Non-pigmented ciliary epithelial cell (primary cell): Measurements from ENCODE around the gene PTPRN2.

Experiments used
- DNase-seq: peaks from one replicate; pipeline ENCODE4 v3.0.0-alpha.2; 2010; ENCODE audit warnings: low read depth

PTPRN2 gene

DNA sequence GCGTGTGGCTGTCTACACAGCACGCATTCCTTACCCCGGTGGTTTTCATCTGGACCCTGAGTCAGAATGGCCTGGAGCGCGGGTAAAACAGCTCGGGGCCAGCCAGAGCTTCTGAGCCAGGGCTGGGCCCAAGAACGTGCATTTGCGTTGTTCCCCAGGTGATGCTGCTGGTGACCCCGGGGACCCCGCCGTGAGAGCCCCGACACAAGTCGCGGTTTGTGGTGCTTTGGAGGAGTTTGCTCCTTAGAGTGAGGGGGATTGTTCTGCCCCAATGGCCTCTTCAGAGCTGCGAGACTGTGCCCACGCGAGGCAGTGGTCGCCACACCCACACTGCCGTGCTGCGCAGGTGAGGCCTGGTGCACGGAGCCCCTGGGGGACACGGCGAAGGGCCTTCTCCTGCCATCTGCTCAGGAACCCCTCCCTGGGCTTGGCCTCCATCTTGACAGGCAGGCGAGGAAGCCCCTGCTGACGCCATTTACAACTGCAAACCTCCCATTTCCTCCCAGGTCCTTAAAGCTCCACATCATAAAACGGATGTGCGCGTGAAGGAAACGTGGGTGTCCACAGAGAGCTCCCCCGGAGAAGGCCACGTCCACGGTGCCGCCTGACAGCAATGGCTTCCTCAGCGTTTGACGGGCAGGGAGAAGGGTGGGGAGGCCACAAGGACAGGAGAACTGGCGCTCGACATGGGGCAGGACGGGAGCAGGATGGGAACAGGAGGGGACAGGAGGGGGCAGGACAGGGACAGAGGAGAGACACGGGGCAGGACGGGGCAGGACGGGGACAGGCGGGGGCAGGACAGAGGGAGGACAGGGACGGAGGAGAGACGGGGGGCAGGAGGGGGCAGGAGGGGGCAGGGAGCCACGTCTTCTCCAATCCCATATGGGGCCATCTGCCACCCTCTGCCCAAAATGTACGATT, 773.6 kb downstream of the PTPRN2 start:
- DNase-seq: no peak

GRCh38 chr7:157813053-157813452, 774.6 kb downstream of the PTPRN2 start:
- DNase-seq: no peak

- DNase-seq: no peak
These were observed 775.7 kb downstream of the PTPRN2 start for GRCh38 chr7:157811946-157812345.

GRCh38 chr7:157809863-157810851, 777.5 kb downstream of the PTPRN2 start:
- DNase-seq: no peak

DNA sequence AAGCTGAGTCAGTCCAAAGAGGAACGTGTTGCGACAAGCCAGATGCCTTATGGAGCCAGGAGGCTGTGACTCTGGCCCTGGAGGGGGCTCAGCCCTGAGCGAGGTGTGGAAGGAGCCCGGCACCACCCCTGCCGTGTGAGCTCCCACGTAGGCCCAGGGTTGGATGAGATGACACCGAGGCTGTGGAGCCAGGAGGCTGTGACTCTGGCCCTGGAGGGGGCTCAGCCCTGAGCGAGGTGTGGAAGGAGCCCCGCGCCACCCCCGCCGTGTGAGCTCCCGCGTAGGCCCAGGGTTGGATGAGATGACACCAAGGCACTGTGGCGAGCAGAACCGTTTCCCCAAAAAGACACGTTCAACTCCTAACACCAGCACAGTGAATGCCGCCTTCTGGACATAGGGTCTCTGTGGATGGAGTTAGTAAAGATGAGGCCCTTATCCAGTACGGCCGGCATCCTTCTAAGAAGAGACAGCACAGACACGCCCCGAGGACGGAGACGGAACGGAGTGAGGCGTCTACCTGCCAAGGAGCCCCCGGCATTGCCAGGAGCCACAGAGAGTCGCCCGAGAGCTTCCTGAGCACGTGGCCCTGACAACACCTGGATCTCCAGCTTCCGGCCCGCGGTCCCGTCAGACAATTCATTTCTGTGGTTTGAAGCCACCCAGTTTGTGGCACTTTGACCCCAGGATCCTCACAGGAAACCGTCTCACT, 778.3 kb downstream of the PTPRN2 start:
- no peak for DNase-seq

DNA sequence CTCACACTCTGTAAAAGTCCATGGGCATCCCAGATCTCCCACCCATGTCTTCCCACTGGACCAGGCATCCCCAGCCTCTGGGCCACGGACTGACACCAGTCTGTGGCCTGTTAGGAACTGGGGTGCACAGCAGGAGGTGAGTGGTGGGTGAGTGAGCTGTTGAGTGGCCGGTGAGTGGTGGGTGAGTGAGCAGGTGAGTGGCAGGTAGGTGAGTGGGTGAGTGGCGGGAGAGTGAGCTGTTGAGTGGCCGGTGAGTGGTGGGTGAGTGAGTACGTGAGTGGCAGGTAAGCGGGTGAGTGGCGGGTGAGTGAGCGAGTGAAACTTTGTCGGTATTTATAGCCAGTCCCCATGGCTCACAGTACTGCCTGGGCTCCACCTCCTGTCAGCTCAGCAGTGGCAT, 779.6 kb downstream of the PTPRN2 start:
- no peak for DNase-seq

DNA sequence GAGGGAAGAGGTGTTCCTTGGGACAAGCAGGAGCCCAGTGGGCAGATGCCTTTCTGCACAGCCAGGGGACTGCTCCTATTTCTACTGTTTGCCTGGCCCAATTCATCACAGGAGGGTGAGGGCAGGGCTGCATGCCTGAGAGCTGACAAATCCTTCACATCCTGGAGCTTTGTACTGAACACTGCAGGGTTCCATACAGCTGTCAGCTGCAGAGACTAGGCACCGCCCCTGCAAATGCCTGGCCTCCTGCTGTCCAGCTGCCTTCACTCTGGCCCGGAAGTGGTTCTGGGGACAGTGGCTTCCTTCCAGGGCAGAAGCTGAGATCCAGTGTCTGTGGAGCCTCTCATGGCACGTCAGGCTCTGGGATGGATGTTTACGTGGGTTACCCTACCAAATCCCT, 780.1 kb downstream of the PTPRN2 start:
- peak; percentile 53 for DNase-seq

- DNase-seq: no peak
These were observed 780.9 kb downstream of the PTPRN2 start for GRCh38 chr7:157806711-157807110.

DNA sequence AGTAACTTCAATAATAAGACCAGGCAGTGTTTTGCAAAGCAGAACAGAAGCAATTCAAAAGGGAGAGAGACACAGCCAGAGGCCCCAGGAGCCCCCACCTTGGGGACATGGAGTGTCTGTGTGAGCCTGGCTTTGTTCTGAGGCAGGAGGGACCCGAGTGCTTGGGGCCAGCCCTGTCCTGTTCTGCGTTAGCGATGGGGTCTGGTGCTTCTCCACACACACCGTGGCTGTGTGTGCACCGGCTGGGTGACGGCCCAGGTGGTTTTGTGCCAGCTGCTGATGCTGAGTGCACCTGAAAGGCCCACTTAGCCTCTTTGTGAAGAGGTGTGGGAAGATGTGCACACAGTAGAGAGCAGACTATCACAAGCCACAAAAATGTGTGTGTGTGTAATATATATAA, 781.9 kb downstream of the PTPRN2 start:
- no peak for DNase-seq

DNA sequence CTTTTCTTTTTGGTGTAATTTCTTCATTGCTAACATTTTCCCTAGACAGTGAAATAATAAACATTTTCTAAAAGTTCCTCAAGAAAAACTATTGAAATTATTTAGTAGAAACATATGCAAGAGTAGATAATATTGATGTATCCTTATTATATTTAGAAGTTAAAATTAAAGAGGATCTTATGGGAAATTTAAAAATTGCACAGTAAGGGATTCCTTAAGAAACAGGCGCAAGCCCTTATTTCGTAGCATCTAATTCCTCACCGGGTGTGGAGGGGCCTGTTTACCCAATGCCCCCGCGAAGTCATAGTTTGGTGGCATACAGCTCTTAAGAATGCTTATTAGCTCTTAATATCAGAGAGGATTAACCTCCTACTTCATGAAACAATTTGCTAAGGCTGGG, 783.7 kb downstream of the PTPRN2 start:
- no peak for DNase-seq

GRCh38 chr7:157801971-157802675, 785.5 kb downstream of the PTPRN2 start:
- DNase-seq: no peak

DNA sequence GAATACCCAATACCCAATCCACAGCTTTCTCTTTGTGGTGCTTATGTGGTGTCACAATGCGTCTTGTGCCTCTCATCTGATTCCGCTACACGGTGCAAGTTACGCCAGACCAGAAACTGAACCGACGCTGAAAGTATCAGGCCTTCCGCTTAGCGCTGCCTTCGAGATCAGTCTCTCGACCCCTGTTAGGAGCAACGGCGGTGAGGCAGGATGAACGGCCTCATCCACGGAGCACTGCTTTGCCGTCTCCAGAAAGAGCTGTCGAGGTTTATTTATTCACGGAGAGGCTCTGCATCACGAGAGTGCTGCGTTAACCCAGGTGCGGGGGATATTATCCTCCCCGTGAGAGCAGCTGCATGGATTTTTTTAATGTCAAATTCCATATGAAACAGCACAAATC, 786.5 kb downstream of the PTPRN2 start:
- no peak for DNase-seq

- no peak for DNase-seq
These were observed 787.3 kb downstream of the PTPRN2 start for GRCh38 chr7:157800281-157800680.

- DNase-seq: no peak
These were observed 788.4 kb downstream of the PTPRN2 start for GRCh38 chr7:157799076-157799685.

- no peak for DNase-seq
These were observed 790.3 kb downstream of the PTPRN2 start for GRCh38 chr7:157797361-157797760.

DNA sequence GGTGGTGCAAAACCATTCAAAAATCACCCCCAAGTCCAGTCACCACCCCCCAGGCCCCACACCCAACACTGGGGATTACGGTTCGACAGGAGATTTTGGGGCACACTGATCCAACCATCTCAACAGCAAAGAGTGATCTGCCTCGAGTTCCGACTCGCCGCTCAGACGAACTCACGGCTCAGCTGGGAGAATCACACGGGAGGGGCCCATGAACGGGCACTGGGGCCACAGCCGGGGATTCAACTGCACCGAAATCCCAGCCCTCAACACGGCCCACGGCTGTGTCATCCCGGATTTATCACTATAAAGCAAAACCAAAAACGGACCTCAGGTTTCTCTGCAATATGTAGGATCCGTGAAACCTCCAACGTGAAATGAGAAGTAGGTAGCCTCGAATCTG, 790.8 kb downstream of the PTPRN2 start:
- no peak for DNase-seq

GRCh38 chr7:157795643-157796042, 792.0 kb downstream of the PTPRN2 start:
- DNase-seq: no peak

GRCh38 chr7:157795199-157795598, 792.4 kb downstream of the PTPRN2 start:
- DNase-seq: no peak

DNA sequence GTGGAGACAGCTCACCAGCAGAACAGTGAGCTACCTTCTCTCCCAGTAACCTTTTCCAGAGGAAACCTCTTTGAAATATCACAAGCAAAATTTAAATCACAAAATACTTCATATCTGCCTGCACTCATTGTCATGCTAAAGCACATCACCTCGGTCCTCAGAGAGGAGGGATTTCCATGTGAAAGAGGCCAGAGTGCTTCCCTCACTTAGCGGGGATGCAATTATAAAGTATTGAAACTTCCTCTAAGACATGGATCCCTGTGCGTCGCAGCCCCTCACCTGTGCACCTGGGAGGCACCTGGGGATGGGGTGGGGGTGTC, 792.9 kb downstream of the PTPRN2 start:
- no peak for DNase-seq

GRCh38 chr7:157793973-157794745, 793.5 kb downstream of the PTPRN2 start:
- no peak for DNase-seq

GRCh38 chr7:157793087-157793353, 794.6 kb downstream of the PTPRN2 start:
- DNase-seq: no peak
